SK-N-SH (cell line): ENCODE data around the gene SLC7A6. TPM values are rescaled to one million over a fixed set of nuclear protein-coding genes. Genes with fewer than 3 reads are reported as not detected.

Experiments
- CTCF ChIA-PET: fragments of 300-600, 350-600 bp; formaldehyde crosslinking; extraction: SDS; loops from one replicate; lab custom pipeline; 2021; lab: Yijun Ruan, JAX
- POLR2A ChIA-PET: fragments of 350-600 bp; sonication (Branson Sonifier 250); formaldehyde crosslinking; extraction: SDS; loops from one replicate; lab custom pipeline; 2020; ENCODE audit warnings: antibody characterized with exemption, inconsistent platforms; lab: Yijun Ruan, JAX
- DNase-seq: peaks from one replicate; pipeline ENCODE4 v3.0.0; 2012
- H2AFZ ChIP-seq: fragments of 200-600 bp; sonication (generic); 2 replicates; pipeline ENCODE4 v1.8.1; 2016; ENCODE audit warnings: antibody characterized with exemption, mild to moderate bottlenecking, low read depth
- H3F3A ChIP-seq: fragments of 200-600 bp; sonication (generic); replicated peaks from 2 replicates; pipeline ENCODE3; 2016; ENCODE audit warnings: antibody characterized with exemption, mild to moderate bottlenecking; ENCODE audit not compliant: insufficient read depth
- H3K27ac ChIP-seq, 2 experiments: fragments of 200-500 bp in 1 of 2; fragments of 200-600 bp in 1 of 2; sonication (Bioruptor generic) in 1 of 2; sonication (generic), shearing (Covaris generic) in 1 of 2; 2 replicates each; pipeline versions ENCODE4 v1.5.1 to v1.6.1; 2014 to 2016; ENCODE audit warnings: low read depth in 2 of 2, inconsistent platforms in 1 of 2, low read length in 1 of 2, mild to moderate bottlenecking in 1 of 2, mixed read lengths in 1 of 2
- H3K27me3 ChIP-seq: fragments of 200-600 bp; sonication (generic), shearing (Covaris generic); 2 replicates; pipeline ENCODE4 v1.6.1; 2016; ENCODE audit warnings: mixed run types; ENCODE audit not compliant: insufficient read depth
- H3K36me3 ChIP-seq, 2 experiments: fragments of 200-500 bp in 1 of 2; fragments of 200-600 bp in 1 of 2; sonication (Bioruptor generic) in 1 of 2; sonication (generic) in 1 of 2; replicated peaks in 1 of 2; 2 replicates each; pipeline versions ENCODE3 to v1.5.1; 2014 to 2016; ENCODE audit warnings: low read length in 1 of 2, mild to moderate bottlenecking in 1 of 2; ENCODE audit not compliant: insufficient read depth in 2 of 2, control insufficient read depth in 1 of 2
- H3K4me1 ChIP-seq, 2 experiments: fragments of 200-500 bp in 1 of 2; fragments of 200-600 bp in 1 of 2; sonication (Bioruptor generic) in 1 of 2; sonication (generic), shearing (Covaris generic) in 1 of 2; 2 replicates each; pipeline versions ENCODE4 v1.5.1 to v1.6.1; 2014 to 2016; ENCODE audit warnings: low read depth in 1 of 2, low read length in 1 of 2, mixed run types in 1 of 2; ENCODE audit not compliant: insufficient read depth in 2 of 2, control insufficient read depth in 1 of 2
- H3K4me2 ChIP-seq: fragments of 200-600 bp; sonication (generic), shearing (Covaris generic); 2 replicates; pipeline ENCODE4 v1.6.1; 2017; ENCODE audit warnings: mixed run types
- H3K4me3 ChIP-seq, 2 experiments: fragments of 200-500 bp in 1 of 2; fragments of 200-600 bp in 1 of 2; sonication (Bioruptor generic) in 1 of 2; sonication (generic), shearing (Covaris generic) in 1 of 2; 2 replicates each; pipeline versions ENCODE4 v1.5.1 to v1.8.1; 2014 to 2016; ENCODE audit warnings: low read depth in 2 of 2, inconsistent platforms in 1 of 2, low read length in 1 of 2, mild to moderate bottlenecking in 1 of 2, mixed read lengths in 1 of 2, moderate library complexity in 1 of 2
- H3K79me2 ChIP-seq: fragments of 200-600 bp; sonication (generic); 2 replicates; pipeline ENCODE4 v1.8.1; 2017; ENCODE audit warnings: mild to moderate bottlenecking; ENCODE audit not compliant: insufficient read depth
- H3K9ac ChIP-seq: fragments of 200-600 bp; sonication (generic); 2 replicates; pipeline ENCODE4 v1.6.1; 2017; ENCODE audit warnings: mixed run types
- H3K9me2 ChIP-seq: fragments of 200-600 bp; sonication (generic); 2 replicates; pipeline ENCODE4 v1.6.1; 2017; ENCODE audit warnings: mixed run types
- H3K9me3 ChIP-seq: fragments of 200-600 bp; sonication (generic); 2 replicates; pipeline ENCODE4 v1.6.1; 2017; ENCODE audit warnings: mixed run types, mild to moderate bottlenecking, moderate library complexity
- H4K20me1 ChIP-seq: fragments of 200-600 bp; sonication (generic); 2 replicates; pipeline ENCODE4 v1.6.1; 2017; ENCODE audit warnings: mild to moderate bottlenecking, mixed run types; ENCODE audit not compliant: insufficient read depth
- CTCF ChIP-seq: fragments of 200-600 bp; sonication (generic); IDR thresholded peaks from 2 replicates; pipeline ENCODE4 v1.6.1; 2017; ENCODE audit warnings: antibody characterized with exemption, mild to moderate bottlenecking, moderate library complexity
- FOSL2 ChIP-seq: IDR thresholded peaks from 2 replicates; pipeline ENCODE4 v1.4.0; 2012; ENCODE audit warnings: low read depth, mild to moderate bottlenecking, moderate library complexity, borderline replicate concordance
- FOXJ3 ChIP-seq: sonication (generic); formaldehyde crosslinking; IDR thresholded peaks from 2 replicates; pipeline ENCODE4 v1.5.1; 2020; ENCODE audit warnings: mild to moderate bottlenecking, missing genetic modification reagents
- IRF3 ChIP-seq: fragments of 150-350 bp; IDR thresholded peaks from 2 replicates; pipeline ENCODE4 v1.6.1; 2016; ENCODE audit warnings: mild to moderate bottlenecking, low read depth, low read length
- MXI1 ChIP-seq: IDR thresholded peaks from 2 replicates; pipeline ENCODE4 v1.6.1; 2012; ENCODE audit warnings: mild to moderate bottlenecking, low read depth, low read length, improper control_type of control experiment
- POLR2AphosphoS5 ChIP-seq: IDR thresholded peaks from 2 replicates; pipeline ENCODE4 v1.6.1; 2012; ENCODE audit warnings: low read depth, low read length
- RCOR1 ChIP-seq: fragments of 150-350 bp; IDR thresholded peaks from 2 replicates; pipeline ENCODE4 v1.6.1; 2017; ENCODE audit warnings: antibody characterized with exemption, low read length
- RFX5 ChIP-seq: IDR thresholded peaks from 2 replicates; pipeline ENCODE4 v1.6.1; 2012; ENCODE audit warnings: mild to moderate bottlenecking, improper control_type of control experiment, low read length
- TAF1 ChIP-seq: IDR thresholded peaks from 2 replicates; pipeline ENCODE4 v1.6.1; 2012; ENCODE audit warnings: low read depth, mild to moderate bottlenecking, low read length, moderate library complexity, borderline replicate concordance
- TCF12 ChIP-seq: IDR thresholded peaks from 2 replicates; pipeline ENCODE4 v1.4.0; 2012
- YY1 ChIP-seq: IDR thresholded peaks from 2 replicates; pipeline ENCODE4 v1.4.0; 2012; ENCODE audit warnings: low read depth, mild to moderate bottlenecking
- ZBTB33 ChIP-seq: IDR thresholded peaks from 2 replicates; pipeline ENCODE4 v1.4.0; 2012; ENCODE audit warnings: low read depth, borderline replicate concordance
- WGBS: methylation state at CpG from one replicate; pipeline ENCODE4 v1.1.6; 2017; ENCODE audit warnings: low lambda C conversion rate; 5-methylcytosine and 5-hydroxymethylcytosine counted together
- polyA plus RNA-seq, 3 experiments: library from polyadenylated mRNA; depleted of rRNA; stranded (reverse); fragments of >200 nt; gene quantifications; 2 replicates each; pipeline ENCODE4 v1.2.3, GENCODE V29; 2012

SLC7A6 gene
- polyA plus RNA-seq, 1 of the 3 experiments (the other 2 are of a cell fraction), result 19.0 TPM

GRCh38 chr16:68281368-68282063 lies 17.2 kb downstream of the SLC7A6 start:
- no peak overlapping the region for H3K9ac ChIP-seq
- WGBS, result 98% methylated on average over 4 of the region's 4 CpGs
- POLR2A ChIA-PET, result no interaction called here

More at GRCh38 chr16:68281368-68282063, 17.2 kb downstream of the SLC7A6 start:
- H3F3A ChIP-seq, result no peaks in the 10 kb centered on the region
- no peaks in the 10 kb centered on the region for H3K4me1 ChIP-seq
- no peak overlapping the region for H3K27ac ChIP-seq
- no peak overlapping the region for H3K4me2 ChIP-seq
- H3K79me2 ChIP-seq, result peaks cover 41% of the 10 kb centered on the region; the same call in 1 of the 2 replicates
- H3K9me2 ChIP-seq, result no peaks in the 10 kb centered on the region
- no peaks in the 10 kb centered on the region for H3K27me3 ChIP-seq
- peaks cover 3% of the 10 kb centered on the region; the same call in 1 of the 2 replicates for H4K20me1 ChIP-seq
- H3K36me3 ChIP-seq, result peaks cover 6 to 7% of the 10 kb centered on the region in 2 experiments
- H3K9me3 ChIP-seq, result no peaks in the 10 kb centered on the region
- no peak overlapping the region for H3K4me3 ChIP-seq
- no peak for DNase-seq
- no peak overlapping the region for H2AFZ ChIP-seq
- CTCF ChIA-PET, result interaction anchor here (2.8 to 4.0 kb wide), 2 partner anchors 17 to 20 kb away, joined by 14 to 15 read pairs; partner anchors contain the start of gene SLC7A6
- no peak for TF ChIP-seq RCOR1
- no peak for TF ChIP-seq ZBTB33
- TF ChIP-seq POLR2AphosphoS5, result no peak
- no peak for TF ChIP-seq CTCF
- TF ChIP-seq YY1, result no peak
- TF ChIP-seq RFX5, result no peak
- no peak for TF ChIP-seq IRF3
- no peak for TF ChIP-seq FOXJ3
- no peak for TF ChIP-seq MXI1
- no peak for TF ChIP-seq TCF12
- no peak for TF ChIP-seq FOSL2
- no peak for TF ChIP-seq TAF1
